ENCODE results near the gene NECTIN2.
"Not testable (repeated sequence)": the region's sequence is repeated elsewhere in the genome, so short reads cannot be mapped to it uniquely, and the experiment has no call there.

NECTIN2 gene

DNA sequence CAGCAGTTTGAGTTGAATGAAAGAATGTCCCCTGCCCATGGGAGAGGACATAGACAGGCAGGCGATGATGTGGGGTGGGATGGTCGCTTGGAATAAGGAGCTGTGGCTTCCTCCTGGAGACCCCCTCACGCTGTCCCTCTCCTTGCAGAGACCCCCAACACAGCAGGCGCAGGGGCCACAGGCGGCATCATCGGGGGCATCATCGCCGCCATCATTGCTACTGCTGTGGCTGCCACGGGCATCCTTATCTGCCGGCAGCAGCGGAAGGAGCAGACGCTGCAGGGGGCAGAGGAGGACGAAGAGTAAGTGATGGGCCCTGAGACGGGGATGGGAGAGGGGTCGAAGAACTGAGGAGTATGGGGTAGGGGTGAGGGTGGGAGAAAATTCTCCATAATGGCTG lies 36.0 kb downstream of the NECTIN2 start:
- DNase-seq (ENCODE audit: insufficient read length, low spot score) (no peak), FAIRE-seq (no peak)

DNA sequence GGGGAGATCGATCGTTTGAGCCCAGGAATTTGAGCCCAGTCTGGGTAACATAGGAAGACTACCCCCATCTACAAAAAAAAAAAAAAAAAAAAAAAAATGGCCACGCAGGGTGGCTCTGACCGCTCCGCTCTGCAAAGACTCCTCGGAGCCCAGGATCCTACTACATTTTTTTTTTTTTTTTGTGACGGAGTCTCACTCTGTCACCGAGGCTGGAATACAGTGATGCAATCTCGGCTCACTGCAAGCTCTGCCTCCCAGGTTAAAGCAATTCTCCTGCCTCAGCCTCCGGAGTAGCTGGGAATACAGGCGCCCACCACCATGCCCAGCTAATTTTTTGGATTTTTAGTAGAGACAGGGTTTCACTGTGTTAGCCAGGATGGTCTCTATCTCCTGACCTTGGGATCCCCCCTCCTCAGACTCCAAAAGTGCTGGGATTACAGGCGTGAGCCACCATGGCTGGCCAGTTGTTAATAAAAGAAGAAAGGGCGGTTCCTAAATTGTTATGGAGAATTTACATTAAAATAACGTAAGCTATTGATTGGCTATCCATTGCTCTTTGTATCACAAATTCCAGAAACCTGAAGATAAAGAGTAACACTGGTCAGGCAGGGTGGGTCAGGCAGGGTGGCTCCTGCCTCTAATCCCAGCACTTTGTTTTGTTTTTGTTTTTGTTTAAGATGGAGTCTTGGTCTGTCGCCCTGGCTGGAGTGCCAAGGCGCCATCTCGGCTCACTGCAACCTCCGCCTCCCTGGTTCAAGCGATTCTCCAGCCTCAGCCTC lies 36.7 kb downstream of the NECTIN2 start:
- FAIRE-seq; DNase-seq (ENCODE audit: insufficient read length, low spot score): not testable (repeated sequence)

DNA sequence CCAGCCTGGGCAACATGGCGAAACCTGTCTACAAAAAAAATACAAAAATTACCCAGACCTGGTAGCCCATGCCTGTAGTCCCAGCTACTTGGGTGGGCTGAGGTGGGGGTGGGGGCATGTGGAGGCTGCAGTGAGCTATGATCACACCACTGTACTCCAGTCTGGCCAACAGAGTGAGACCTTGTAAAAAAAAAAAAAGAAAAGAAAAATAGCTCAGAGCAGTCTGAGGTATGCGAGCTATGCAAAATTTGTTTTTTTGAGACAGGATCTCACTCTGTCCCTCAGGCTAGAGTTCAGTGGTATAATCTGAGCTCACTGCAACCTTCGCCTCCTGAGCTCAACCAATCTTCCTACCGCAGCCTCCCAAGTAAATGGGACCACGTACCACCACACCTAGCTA lies 37.8 kb downstream of the NECTIN2 start:
- DNase-seq (ENCODE audit: insufficient read length, low spot score) (no peak), FAIRE-seq (no peak)

DNA sequence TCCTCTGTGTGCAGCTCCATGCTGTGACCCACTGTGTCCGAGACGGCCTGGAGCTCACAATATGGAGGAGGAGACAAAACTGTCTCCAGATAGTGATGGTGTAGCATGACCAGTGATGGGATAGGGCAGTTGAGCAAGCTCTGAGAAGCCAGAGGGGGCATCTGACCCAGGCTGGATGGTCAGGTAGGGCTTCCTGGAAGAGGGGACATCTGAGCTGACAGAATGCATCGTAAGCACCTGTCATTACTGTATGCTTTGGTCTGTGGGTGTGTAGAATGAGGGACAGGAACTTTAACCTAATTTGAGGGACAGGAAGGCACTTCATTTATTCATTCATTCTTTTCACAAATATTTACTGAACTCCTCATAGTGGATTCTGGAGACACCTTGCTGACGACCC lies 38.5 kb downstream of the NECTIN2 start:
- no peak for FAIRE-seq
- DNase-seq (ENCODE audit: insufficient read length, low spot score) = no peak

DNA sequence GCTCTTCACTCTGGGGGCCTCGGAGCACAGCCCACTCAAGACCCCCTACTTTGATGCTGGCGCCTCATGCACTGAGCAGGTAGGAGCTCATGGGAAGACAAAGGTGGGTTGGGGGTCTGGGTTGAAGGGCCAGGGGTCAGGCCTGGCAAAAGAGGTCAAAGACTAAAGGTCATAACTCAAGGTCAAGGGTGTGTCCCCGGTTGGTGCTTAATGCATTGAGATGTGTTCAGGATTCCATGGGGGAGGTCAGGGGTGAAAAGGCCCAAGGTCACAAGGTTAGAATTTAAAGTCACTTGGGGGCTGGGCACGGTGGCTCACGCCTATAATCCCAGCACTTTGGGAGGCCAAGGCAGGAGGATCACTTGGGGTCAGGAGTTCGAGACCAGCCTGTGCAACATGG lies 40.0 kb downstream of the NECTIN2 start:
- FAIRE-seq = no peak
- no peak for DNase-seq (ENCODE audit: insufficient read length, low spot score)

DNA sequence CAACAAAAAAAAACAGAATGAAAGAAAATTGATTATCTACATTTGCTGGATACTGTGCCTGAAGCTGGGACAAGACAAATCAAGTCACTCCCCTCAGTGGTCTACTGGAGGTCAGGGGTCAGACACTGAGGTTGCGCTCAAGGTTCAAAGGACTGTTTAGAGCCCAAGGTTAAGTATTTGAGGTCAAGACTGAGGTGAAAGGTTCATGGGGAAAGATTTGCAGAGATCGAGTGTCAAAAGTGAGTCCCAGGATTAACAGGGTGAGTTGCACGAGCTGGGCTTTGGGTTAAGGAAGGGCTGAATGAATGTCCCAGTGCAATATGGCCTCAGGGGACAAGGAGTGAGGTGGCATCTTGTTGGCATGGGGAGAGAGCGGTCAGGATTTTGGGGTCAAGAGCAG lies 41.6 kb downstream of the NECTIN2 start:
- no peak for FAIRE-seq
- DNase-seq (ENCODE audit: insufficient read length, low spot score) = no peak

DNA sequence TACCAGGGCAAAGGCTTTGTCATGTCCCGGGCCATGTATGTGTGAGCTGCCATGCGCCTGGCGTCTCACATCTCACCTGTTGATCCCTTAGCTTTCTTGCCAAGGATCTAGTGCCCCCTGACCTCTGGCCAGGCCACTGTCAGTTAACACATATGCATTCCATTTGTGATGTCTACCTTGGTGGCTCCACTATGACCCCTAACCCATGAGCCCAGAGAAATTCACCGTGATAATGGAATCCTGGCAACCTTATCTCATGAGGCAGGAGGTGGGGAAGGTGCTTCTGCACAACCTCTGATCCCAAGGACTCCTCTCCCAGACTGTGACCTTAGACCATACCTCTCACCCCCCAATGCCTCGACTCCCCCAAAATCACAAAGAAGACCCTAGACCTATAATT lies 42.2 kb downstream of the NECTIN2 start:
- not testable (repeated sequence) for FAIRE-seq

DNA sequence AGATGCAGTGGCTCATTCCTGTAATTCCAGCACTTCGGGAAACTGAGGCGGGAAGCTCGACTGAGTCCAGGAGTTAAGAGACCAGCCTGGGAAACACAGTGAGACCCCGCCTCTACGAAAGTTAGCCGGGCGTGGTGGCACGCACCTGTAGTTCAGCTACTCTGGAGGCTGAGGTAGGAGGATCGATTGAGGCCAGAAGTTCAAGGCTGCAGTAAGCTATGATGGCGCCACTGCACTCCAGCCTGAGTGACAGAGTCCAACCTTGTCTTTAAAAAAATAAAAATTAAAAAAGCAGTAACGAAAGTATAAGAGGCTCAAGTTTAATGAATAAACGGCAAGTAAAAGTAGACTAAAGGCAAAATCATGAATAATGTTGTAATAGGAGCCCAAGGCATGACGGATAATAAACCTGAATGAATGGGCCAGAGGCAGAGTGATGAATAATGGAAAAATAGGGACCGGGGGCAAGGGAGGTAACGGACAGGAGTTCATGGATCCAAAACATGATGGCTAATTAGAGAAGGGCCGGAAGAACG lies 43.8 kb downstream of the NECTIN2 start:
- FAIRE-seq = no peak
- no peak for DNase-seq (ENCODE audit: insufficient read length, low spot score)

More for the DNA sequence above, 42.2 kb downstream of the NECTIN2 start:
- not testable (repeated sequence) for DNase-seq (ENCODE audit: insufficient read length, low spot score)

DNA sequence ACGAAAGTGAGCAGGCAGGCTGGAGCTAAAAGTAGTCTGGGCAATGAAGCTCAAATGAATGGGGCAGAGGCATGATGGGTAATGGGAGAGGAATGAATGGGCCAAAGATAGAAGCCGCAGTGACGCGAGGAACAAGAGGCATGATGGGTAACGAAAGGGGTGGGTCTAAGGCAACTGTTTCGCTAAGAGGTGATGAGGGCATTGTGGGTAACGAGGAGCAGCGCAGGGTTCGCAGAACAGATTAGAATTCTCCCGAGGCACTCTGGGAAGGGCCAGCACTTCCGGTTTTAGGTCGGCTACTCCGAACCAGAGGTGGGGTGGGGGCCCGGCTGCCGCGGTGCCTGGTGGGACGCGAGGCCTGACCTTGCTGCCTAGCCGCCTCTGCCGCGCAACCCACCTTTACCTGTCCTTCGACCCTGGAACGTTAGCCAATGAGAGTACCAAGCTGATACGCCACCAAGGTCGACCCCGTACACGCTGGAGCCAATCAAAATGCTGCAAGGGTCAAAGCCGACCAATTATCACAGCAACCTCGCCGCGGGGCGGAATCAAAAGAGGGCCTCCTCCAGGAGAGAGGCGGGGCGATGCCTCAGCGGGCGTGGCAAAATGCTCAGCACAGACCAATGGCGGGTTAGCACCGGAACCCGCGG lies 44.4 kb downstream of the NECTIN2 start:
- FAIRE-seq (no peak), DNase-seq (ENCODE audit: insufficient read length, low spot score) (peak; percentile 92)

DNA sequence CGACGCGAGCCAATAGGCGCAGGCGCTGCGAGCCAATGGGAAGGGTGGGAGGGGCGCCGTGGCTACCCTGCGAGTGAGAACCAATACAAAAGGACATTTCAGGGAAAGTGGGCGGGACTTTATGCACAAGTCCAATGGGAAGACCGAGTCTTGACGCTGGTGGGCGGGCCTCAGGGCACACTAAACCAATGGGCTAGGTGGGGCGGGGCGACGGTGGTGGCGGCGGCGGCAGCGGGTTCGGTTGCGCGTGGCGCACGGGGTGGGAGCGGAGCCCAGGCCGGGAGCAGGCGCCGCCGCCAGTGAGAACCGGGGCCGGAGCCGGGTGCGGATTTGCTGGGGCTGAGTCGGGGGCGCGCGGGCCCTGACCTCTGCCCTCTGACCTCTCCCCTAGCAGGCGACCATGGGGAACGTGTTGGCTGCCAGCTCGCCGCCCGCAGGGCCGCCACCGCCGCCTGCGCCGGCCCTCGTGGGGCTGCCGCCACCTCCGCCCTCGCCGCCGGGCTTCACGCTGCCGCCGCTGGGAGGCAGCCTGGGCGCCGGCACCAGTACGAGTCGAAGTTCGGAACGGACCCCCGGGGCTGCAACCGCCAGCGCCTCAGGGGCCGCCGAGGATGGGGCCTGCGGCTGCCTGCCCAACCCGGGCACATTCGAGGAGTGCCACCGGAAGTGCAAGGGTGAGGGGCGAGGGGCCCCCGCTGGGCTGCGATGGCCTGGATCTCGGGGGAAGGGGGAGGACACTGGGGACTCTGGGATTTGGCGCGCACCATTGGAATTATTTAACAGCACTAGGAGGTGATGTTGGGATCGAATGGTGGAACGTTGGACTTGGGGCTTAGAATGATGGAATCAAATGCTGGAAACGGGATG lies 45.2 kb downstream of the NECTIN2 start, which contains the start of gene TOMM40:
TSS of gene TOMM40 (plus strand) at position 239 of the 867 bp plus-strand sequence. CDS start at position 401, 162 bp downstream.
- peak; percentile 98 for DNase-seq (ENCODE audit: insufficient read length, low spot score)
- FAIRE-seq = peak; percentile 100

DNA sequence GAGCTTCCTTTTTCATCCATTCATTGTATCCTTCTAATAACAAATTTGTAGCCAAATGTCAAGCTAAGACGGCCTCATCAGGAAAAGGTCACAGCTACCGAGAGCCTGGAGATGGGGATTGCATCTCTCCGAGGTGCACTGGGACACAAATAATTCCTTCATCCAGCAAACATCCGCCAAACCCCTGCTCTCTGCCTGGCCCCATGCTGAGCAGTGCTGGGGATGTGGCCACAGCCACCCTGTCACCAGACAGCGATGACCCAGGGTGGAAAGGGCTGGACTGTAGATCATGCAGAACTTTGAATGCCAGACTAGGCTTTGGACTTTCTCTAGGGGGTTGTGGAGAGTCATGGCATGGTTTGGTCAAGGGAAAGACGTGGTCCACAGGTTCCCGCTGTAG lies 46.8 kb downstream of the NECTIN2 start:
- no peak for DNase-seq (ENCODE audit: insufficient read length, low spot score)
- FAIRE-seq = no peak

DNA sequence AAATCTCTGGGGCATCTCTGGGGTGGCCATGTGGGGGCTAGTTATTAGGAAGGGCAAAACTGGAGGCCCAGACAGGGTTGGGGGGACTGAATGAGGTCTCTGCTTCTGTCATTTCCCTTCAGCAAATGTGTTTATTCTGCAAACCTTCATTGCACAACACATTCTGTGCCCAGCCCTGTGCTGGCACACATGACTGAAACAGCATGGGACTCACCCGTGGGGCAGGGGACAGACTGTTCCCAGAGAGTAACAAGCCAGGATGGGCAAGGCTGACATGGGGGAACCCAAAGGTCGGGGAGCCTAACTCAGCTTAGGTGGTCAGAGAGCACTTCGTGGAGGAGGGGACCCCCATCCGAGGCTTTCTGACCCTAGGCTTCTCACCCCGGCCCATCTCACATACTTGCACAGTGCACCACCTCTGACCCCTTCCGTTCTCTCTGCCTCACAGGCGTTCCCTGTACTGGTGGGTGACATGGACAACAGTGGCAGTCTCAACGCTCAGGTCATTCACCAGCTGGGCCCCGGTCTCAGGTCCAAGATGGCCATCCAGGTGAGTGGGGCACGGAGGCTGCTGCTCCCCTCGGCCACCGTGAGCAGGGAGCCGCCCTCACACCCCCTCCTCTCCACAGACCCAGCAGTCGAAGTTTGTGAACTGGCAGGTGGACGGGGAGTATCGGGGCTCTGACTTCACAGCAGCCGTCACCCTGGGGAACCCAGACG lies 47.4 kb downstream of the NECTIN2 start:
- no peak for FAIRE-seq
- no peak for DNase-seq (ENCODE audit: insufficient read length, low spot score)

DNA sequence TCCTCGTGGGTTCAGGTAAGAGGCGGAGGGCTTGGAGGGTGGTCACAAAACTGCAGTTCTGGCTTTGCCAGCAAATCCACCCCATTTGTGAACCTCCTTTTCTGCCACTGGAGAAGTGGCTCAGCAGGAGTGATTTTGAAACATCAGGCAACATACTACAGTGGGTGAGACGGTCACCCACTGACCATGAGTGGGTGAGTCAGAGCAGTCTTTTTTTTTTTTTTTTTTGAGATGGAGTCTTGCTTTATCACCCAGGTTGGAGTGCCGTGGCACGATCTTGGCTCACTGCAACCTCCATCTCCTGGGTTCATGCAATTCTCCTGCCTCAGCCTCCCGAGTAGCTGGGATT lies 47.9 kb downstream of the NECTIN2 start:
- no peak for FAIRE-seq
- no peak for DNase-seq (ENCODE audit: insufficient read length, low spot score)

DNA sequence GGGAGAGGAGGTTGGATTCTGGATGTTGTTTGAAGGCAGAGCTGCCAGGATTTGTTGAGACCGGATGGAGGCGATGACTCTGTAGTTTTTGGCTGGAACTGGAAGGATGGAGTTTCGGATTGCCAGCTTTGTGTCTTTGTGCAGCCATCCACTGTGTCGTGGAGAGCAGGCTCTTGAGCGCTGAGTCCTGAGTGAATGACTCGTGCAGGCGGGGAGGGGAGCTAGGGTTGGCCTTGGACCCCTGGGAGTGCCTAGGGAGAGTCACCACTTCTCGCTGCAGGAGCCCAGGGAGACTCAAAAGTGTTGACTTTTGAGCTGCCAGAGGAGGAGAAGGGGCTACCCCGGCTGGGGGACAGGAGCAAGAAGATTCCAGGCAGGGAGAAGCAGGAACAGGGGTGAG lies 48.8 kb downstream of the NECTIN2 start:
- DNase-seq (ENCODE audit: insufficient read length, low spot score) (no peak), FAIRE-seq (no peak)

DNA sequence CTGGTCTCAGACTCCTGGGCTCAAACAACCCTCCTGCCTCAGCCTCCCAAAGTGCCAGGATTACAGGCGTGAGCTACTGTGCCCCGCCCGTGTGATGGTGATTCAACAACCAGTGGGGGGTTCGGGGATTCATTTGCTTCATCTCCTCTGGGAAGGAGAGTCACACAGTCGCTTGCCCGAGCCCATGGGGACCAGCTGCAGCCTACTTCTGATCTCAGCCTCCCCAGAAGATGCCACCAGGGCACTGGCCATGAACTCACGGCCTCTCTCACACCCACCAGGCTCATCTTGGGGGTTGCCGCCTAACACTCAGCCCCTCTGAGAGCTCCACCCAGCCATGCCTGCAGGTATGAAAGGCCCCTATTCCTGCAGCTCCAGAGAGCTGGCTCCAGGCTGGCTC lies 51.7 kb downstream of the NECTIN2 start:
- FAIRE-seq (no peak), DNase-seq (ENCODE audit: insufficient read length, low spot score) (no peak)

DNA sequence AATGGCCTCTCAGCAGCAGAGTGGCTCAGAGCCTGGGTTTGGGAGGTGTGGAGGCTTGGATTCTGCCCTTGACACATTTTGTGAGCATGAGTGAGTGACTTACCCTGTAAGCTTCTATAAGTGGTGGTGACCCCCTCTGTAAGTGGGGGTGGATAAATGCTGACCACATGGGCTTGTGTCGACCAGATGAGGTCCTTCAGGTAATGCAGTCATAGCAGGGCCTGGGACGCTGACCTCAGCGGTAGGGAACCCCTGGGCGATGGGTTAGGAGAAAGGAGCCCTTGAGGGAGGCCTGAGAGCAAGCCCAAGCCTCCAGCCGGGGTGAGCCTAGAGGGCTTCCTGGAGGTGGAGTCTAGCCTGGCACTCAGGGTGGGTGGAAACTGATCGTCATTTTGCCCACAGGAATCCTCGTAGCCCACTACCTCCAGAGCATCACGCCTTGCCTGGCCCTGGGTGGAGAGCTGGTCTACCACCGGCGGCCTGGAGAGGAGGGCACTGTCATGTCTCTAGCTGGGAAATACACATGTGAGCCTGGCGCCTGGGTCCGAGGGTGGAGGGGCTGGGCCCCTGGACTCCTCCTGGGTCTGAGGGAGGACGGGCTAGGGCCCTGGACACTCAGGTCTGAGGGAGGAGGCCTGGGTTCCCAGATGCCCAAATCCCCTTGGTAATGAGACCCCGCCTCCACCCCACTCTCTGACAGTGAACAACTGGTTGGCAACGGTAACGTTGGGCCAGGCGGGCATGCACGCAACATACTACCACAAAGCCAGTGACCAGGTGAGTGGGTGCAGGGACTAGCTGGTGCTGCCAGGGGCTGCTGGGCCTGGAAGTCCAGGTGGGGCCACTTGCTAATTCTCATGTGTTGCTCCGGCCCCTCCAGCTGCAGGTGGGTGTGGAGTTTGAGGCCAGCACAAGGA lies 54.5 kb downstream of the NECTIN2 start:
- DNase-seq (ENCODE audit: insufficient read length, low spot score) = no peak
- no peak for FAIRE-seq

DNA sequence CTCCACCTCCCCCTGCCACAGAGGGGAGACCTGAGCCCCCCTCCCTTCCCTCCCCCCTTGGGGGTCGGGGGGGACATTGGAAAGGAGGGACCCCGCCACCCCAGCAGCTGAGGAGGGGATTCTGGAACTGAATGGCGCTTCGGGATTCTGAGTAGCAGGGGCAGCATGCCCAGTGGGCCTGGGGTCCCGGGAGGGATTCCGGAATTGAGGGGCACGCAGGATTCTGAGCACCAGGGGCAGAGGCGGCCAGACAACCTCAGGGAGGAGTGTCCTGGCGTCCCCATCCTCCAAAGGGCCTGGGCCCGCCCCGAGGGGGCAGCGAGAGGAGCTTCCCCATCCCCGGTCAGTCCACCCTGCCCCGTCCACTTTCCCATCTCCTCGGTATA lies 57.1 kb downstream of the NECTIN2 start:
- FAIRE-seq = no peak
- no peak for DNase-seq (ENCODE audit: insufficient read length, low spot score)

DNA sequence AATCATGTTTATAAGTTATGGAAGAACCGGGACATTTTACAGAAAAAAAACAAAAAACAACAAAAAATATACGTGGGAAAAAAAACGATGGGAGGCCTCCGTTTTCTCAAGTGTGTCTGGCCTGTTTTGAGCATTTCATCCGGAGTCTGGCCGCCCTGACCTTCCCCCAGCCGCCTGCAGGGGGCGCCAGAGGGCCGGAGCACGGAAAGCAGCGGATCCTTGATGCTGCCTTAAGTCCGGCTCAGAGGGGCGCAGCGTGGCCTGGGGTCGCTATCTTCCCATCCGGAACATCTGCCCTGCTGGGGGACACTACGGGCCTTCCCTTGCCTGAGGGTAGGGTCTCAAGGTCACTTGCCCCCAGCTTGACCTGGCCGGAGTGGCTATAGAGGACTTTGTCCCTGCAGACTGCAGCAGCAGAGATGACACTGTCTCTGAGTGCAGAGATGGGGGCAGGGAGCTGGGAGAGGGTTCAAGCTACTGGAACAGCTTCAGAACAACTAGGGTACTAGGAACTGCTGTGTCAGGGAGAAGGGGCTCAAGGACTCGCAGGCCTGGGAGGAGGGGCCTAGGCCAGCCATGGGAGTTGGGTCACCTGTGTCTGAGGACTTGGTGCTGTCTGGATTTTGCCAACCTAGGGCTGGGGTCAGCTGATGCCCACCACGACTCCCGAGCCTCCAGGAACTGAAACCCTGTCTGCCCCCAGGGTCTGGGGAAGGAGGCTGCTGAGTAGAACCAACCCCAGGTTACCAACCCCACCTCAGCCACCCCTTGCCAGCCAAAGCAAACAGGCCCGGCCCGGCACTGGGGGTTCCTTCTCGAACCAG lies 57.7 kb downstream of the NECTIN2 start:
- peak; percentile 86 for DNase-seq (ENCODE audit: insufficient read length, low spot score)
- FAIRE-seq = no peak

Measured in GM19239 (cell line).